LNCaP clone FGC (cell line): ENCODE measurements around the gene FBXO48.
A peak's percentile ranks its signal among the peaks of the same experiment; 100 is the strongest.

Experiments used
- DNase-seq: peaks from one replicate; pipeline ENCODE4 v3.0.0-alpha.2; 2011; ENCODE audit warnings: low read depth
- H3K4me3 ChIP-seq: 2 replicates; pipeline ENCODE4 v1.5.1; 2011; ENCODE audit warnings: mild to moderate bottlenecking, low read depth, low read length, control low read depth
- CTCF ChIP-seq: IDR thresholded peaks from 2 replicates; pipeline ENCODE4 v1.5.1; 2012; ENCODE audit warnings: mild to moderate bottlenecking; ENCODE audit not compliant: control insufficient read depth, insufficient read depth; ENCODE audit errors: extremely low read depth

Gene FBXO48

GRCh38 chr2:68471385-68471784 lies 4.3 kb upstream of the FBXO48 start:
- no peak for TF ChIP-seq CTCF
- DNase-seq, result no peak
- no peak overlapping the region for H3K4me3 ChIP-seq

GRCh38 chr2:68469935-68470334 lies 2.8 kb upstream of the FBXO48 start:
- no peak overlapping the region for H3K4me3 ChIP-seq
- no peak for TF ChIP-seq CTCF
- DNase-seq, result no peak

GRCh38 chr2:68468801-68469200 lies 1.7 kb upstream of the FBXO48 start:
- no peak for TF ChIP-seq CTCF
- H3K4me3 ChIP-seq, result no peak overlapping the region
- DNase-seq, result no peak

GRCh38 chr2:68466778-68467076 lies 367 bp downstream of the FBXO48 start:
- DNase-seq, result no peak
- H3K4me3 ChIP-seq, result peak overlapping the region; percentile 73
- TF ChIP-seq CTCF, result no peak

- no peak for DNase-seq
- H3K4me3 ChIP-seq, result peak overlapping the region; percentile 73
- 0 out of 2 replicates have a peak, but pooled peaks have one; percentile 5 for TF ChIP-seq CTCF
Measured at GRCh38 chr2:68466361-68466777, 725 bp downstream of the FBXO48 start.

GRCh38 chr2:68465081-68465916 lies 1.8 kb downstream of the FBXO48 start:
- no peak for DNase-seq
- H3K4me3 ChIP-seq, result no peak overlapping the region
- no peak for TF ChIP-seq CTCF

GRCh38 chr2:68464651-68465050 lies 2.4 kb downstream of the FBXO48 start:
- DNase-seq, result no peak
- no peak overlapping the region for H3K4me3 ChIP-seq
- no peak for TF ChIP-seq CTCF
